HG03520 (cell line): ENCODE results near the gene DET1.
A peak's percentile ranks its signal among the peaks of the same experiment; 100 is the strongest.

Experiments
- ATAC-seq: cut with Tn5 transposase; IDR thresholded peaks from one replicate; pipeline ENCODE4 v1.9.1; 2021; ENCODE audit warnings: mild to moderate bottlenecking, moderate library complexity; ENCODE audit not compliant: unreplicated experiment

Gene DET1

GRCh38 chr15:88467935-88468528, 78.4 kb downstream of the DET1 start:
- ATAC-seq, result peak; percentile 7

- peak; percentile 78 for ATAC-seq
Observed at GRCh38 chr15:88467073-88467934, 79.2 kb downstream of the DET1 start, which contains the start of the genes MRPL46 and MRPS11. Gene MRPL46, minus strand, starts transcription at chr15:88467388. Its CDS starts 11 bp downstream, at chr15:88467377. Gene MRPS11, plus strand, starts transcription at chr15:88467708. Its CDS starts 10 bp downstream, at chr15:88467718.

GRCh38 chr15:88465633-88466224, 80.8 kb downstream of the DET1 start:
- no peak for ATAC-seq

- ATAC-seq, result no peak
Observed at GRCh38 chr15:88463870-88464532, 82.5 kb downstream of the DET1 start.
